COLO829 (cell line): Measurements from ENCODE around the gene DOCK9.
"Not testable (repeated sequence)": the region's sequence is repeated elsewhere in the genome, so short reads cannot be mapped to it uniquely, and the experiment has no call there.

Source experiments
- DNase-seq: peaks from one replicate; pipeline ENCODE4 v3.0.0; 2012; ENCODE audit warnings: low spot score

Gene DOCK9

DNA sequence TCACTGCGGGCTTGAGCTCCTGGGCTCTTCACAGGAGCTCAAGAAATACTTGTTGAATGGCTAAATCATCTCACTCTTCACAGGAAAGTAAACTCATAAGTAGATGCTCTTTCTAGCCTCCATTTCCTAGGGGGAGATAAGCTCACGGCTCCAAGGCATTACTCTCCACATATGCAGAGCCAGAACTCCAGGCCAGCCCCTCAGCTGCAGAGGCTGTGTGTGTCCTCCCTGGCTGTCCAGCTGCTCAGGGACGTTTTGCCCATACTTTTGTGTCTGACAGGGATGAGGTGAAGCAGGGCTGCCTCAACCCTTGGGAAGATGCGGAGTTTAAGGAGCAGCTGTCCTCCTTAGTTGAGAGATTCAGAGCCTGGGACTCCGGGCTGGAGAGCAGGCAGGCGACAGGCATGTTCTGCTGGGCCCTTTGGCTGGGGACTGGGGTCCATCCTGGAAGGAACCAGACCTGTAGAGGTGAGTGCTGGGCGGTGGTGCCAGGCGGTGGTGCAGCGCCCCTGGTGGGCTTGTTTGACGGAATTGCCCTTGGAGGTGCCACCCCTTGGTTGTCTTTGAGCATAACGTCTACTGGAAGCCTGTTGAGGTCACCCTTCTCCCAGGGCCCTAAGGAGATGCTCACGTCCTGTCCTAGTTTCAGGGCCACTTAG lies 204.9 kb downstream of the DOCK9 start:
- DNase-seq, result no peak

GRCh38 chr13:98771838-98772611 lies 205.8 kb downstream of the DOCK9 start:
- no peak for DNase-seq

- no peak for DNase-seq
Measured at GRCh38 chr13:98769736-98770135, 208.1 kb downstream of the DOCK9 start.

GRCh38 chr13:98768522-98768921 lies 209.3 kb downstream of the DOCK9 start:
- DNase-seq, result no peak

GRCh38 chr13:98766697-98767096 lies 211.2 kb downstream of the DOCK9 start:
- DNase-seq, result no peak

GRCh38 chr13:98765996-98766519 lies 211.8 kb downstream of the DOCK9 start:
- DNase-seq, result no peak

DNA sequence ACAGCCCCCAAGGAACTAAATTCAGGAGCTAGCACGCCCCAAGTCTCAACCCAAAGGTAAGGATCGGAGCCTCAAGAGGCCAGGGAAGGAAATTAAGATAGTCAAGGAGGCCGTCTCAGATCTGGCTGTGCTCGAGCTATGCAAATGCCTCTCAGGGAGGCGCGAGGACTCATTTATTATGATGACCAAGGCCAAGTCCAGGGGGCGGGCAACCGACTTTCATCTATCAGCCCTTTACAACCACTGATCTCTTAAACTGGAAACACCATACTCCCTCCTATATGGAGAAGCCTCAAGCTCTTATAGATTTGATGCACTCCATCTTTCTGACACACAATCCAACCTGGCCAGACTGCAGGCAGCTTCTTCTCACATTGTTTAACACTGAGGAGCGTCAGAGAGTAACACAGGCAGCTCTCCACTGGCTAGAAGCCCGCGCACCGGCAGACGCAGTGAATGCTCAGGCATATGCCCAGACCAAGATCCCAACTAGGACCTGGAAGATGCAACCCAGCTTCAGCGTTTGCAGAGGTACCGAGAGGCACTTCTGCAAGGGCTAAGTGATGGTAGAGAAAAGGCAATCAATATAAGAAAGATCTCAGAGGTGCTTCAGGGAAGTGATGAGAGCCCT lies 215.8 kb downstream of the DOCK9 start:
- DNase-seq, result no peak

- DNase-seq, result no peak
Measured at GRCh38 chr13:98761126-98761985, 216.5 kb downstream of the DOCK9 start.

DNA sequence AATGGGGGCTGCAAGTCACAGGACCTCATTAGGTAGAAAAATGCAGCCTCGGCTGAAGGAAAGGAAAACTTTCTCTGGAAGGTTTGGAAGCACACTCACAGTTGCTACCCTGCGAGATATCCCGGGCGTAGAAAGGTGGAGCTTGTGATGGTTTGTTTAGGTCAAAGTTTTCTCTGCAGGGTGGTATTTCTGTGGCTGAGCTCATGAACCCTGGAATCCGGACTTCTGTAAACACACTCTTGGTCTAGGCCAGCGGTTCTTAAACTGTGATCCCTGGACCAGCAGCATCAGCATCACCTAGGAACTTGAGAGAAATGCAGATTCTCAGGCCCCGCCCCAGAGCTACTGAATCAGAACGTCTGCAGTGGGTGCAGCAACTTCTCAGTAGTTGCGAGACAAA lies 222.1 kb downstream of the DOCK9 start:
- no peak for DNase-seq

DNA sequence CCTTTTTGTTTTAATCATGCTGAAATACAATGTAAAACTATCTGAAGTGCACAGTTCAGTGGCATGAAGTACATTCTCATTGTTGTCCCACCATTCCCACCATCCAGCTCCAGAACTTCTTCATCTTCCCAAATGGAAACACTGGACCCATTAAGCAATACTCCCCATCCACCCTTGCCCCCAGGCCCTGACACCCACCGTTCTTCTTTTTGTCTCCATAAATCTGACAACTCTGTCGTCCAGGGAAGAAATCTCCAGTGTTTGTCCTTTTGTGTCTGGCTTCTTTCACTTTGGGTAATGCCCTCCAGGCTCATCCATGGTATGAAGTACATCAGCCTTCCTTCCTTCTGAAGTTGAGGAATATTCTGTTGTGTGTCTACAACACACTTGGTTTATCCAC lies 222.7 kb downstream of the DOCK9 start:
- DNase-seq, result no peak

GRCh38 chr13:98754468-98754867 lies 223.4 kb downstream of the DOCK9 start:
- DNase-seq, result not testable (repeated sequence)

DNA sequence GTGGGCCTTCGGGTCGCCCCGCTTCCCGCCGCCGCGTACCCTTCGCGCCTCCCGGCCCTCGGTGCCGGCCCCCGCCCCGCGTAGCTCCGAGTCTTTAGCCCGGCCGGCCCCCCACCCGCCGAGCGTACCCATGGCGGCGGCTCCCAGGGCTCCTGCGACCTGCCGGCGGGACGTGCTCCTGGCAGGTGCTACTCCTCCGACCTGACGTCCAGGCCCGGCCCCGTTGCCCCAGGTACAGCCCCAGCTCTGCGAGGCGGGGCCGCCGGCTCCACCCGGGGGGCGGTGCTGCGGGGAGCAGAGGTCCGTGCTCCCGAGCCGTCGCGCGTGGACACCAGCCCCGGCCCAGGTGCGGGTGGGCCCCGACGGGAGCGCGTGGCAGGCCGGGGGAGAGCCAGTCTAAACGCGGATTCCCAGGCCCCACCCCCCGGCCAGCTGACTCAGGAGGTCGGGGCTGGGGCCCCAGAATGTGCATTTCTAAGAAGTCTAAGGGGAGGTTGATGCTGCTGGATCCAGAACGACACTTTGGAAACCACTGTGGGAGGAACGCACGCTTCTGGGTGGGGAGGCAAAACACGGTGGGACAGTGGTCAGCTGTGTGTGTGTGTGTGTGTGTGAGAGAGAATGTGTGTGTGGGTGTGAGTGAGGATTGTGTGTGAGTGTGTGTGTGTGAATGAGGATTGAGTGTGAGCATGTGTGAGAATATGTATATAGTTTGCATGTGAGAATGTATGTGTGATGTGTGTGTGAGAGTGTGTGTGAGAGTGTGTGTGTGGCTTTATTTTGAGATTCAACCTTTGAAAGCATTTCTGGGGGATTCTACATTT lies 225.2 kb downstream of the DOCK9 start, which contains the start of gene SLC15A1:
Gene SLC15A1 (minus strand): TSS at position 206 of the 824 bp plus-strand sequence. CDS start 74 bp downstream, at position 132.
- DNase-seq, result no peak

GRCh38 chr13:98751861-98752466 lies 225.9 kb downstream of the DOCK9 start:
- DNase-seq, result no peak

DNA sequence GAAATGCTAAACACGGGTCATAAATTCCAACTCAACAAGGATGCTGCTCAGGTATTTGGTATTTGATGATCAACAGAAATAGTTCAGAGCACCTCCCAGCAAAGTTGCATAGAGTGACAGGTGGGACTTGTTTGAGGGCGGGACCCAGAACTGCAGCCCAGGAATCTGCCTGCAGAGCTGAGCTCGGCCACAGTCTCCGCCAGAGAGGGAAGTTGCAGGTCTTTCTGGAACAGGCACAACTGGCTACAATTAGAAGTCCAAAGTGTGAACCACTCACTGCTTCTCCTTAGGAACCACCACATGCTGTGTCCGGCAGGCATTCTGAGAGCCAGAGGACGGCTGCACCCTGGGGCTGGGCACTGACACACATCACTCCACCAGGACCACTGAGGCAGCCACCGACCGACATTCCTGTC lies 226.5 kb downstream of the DOCK9 start:
- no peak for DNase-seq

- DNase-seq, result no peak
Measured at GRCh38 chr13:98749501-98749900, 228.4 kb downstream of the DOCK9 start.

GRCh38 chr13:98746968-98747367 lies 230.9 kb downstream of the DOCK9 start:
- DNase-seq, result no peak
